ENCODE measurements around the gene WNT9A.
"Not testable (repeated sequence)": the region's sequence is repeated elsewhere in the genome, so short reads cannot be mapped to it uniquely, and the experiment has no call there.

The WNT9A gene

DNA sequence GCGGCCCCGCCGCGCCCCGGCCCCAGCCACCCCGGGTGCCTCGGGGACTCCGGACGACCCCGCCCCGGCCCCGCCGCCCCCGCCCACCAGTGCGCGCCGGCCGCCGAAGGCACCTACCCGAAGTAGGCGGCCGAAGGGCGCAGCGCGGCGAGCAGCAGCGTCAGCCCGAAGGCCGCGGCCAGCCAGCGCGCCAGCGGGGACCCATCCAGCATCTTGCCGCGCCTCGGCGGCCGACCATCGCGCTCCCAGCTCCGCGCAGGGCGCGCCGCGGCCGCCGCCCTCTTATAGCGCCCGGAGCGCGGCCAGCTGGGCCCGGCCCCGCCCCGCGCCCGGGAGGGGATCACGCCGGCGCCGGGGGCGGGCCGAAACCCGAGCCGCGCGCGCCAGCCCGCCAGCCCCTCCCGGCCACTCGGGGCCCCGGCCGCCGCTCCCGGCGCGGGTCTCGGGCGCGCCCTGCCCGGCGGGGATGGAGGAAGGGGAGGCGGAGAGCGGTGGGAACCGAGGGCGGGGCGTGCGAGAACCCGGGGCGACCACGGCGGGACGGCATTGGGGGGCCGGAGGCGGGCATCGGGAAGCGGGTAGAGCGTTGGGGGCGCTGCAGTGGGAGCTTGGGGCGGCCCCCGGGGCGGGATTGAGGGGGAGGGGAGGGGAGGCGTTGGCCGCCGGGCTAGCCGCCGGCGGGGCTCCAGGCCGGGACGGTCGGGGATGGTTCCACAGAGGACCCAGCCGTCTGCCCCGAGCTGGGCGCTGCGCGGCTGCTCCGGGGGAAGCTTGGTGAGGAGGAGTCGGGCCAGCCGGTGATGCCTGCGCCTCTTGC lies at the start of gene WNT9A:
Gene WNT9A, minus strand, starts transcription at position 257 of the 817 bp plus-strand sequence. Its CDS starts 45 bp downstream, at position 212.
- DNase-seq, result no peak

GRCh38 chr1:227996187-227996950 lies 48.6 kb upstream of the WNT9A start:
- no peak for DNase-seq

DNA sequence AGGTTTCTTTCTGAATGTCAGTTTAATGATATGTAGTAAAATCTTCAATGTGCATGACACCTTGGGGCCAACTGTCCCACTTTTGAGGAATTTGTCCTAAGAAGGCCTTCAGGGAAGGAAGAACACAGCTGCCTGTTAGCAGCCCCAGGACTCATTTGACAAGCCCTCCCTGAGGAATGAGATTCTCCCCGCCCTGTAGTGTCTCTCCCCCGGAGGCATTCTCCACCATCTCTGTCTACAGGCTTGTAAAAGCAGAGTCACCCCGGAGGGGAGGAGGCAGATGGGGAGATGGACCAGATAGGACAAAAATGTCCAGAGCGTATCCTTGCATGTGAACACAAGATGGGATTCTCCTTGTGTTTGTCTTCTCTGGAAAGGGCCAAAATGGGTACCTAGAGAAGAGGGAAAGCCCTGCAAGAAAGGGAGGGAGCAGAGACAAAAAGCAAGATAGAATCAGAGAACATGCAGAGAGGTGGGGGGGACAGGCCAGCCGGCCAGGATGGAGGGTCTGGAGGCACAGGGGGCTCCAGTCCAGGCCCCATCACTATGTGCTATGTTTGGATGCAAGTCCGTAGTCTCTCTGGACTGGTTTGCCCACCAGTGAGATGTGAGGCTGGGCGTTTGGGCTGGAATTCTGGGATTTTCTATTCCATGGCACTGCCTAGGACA lies 47.0 kb upstream of the WNT9A start:
- no peak for DNase-seq

- no peak for DNase-seq
Measured at GRCh38 chr1:227987181-227987580, 39.4 kb upstream of the WNT9A start.

DNA sequence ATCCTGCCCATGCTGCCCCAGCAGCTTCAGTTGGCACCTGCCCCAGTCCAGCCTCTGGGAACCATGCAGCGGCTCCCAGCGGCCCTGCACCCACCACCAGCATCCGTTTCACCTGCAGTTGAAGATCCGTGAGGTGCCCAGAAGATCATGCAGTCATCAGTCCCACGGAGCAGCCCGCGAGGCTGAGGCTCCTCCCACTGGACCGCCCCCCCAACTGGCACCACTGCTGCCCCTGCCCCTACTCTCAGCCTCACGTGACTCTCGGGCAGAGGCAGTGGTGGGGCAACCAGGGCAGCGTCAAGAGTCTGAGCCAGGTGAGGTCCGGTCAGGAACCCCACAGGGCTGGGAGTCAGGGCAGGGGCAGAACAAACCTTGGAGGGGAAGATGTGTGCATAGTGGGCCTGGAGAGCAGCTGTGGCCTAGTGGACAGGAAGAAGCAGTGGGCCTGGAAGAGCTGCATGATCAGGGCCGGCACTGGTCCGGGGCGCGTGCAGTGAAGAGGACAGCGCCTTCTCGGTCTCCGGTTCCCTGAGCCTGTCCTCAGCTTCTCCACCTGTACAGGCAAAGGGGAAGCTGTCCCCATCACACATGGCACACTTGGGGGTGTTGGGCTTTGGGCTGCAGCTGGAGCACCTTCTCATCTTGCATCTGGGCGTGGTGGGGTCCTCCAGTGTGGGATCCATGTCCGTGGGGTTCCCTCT lies 28.0 kb upstream of the WNT9A start:
- not testable (repeated sequence) for DNase-seq

GRCh38 chr1:227973724-227974288 lies 26.1 kb upstream of the WNT9A start:
- DNase-seq, result not testable (repeated sequence)

DNA sequence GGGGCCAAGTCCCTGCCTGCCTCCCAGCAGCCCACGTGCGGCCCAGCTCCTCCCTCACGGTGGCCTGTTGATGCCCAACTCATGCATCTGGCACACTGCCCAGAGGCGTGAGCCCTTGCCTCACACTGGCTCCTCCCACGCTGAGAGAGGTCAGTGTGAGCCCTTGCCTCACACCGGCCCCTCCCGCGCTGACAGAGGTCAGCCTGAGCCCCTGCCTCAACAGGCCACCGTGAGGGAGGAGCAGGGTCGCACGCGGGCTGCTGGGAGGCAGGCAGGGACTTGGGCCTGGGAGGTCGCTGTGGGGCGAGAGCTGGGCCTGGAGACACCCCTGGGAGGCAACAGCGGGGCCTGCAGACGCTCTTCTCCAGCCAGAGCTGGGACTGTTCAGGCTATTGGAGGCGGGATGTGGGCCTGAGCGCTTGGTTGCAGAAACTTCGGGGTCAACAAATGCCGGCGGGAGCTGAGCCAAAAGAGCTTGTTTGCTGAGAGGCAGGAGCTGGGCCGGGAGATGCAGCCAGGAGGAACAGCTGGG lies 25.2 kb upstream of the WNT9A start:
- DNase-seq, result not testable (repeated sequence)

DNA sequence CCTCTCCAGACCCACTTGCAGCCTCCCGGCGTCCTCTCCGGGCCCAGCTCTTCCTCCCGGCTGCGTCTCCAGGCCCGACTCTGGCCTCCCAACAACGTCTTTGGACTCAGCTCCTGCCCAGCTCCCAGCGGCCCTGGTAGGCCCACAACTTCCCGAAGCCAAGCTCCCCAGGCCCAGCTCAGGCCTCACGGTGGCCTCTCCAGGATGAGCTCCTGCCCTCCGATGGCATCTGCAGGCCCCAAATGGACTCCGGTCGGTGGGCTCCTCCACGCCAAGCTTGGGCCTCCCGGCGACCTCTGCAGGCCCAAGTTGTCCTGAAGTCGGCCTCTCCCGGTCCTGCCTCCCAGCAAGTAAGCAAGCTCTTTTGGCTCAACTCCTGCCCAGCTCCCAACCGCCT lies 24.5 kb upstream of the WNT9A start:
- not testable (repeated sequence) for DNase-seq

DNA sequence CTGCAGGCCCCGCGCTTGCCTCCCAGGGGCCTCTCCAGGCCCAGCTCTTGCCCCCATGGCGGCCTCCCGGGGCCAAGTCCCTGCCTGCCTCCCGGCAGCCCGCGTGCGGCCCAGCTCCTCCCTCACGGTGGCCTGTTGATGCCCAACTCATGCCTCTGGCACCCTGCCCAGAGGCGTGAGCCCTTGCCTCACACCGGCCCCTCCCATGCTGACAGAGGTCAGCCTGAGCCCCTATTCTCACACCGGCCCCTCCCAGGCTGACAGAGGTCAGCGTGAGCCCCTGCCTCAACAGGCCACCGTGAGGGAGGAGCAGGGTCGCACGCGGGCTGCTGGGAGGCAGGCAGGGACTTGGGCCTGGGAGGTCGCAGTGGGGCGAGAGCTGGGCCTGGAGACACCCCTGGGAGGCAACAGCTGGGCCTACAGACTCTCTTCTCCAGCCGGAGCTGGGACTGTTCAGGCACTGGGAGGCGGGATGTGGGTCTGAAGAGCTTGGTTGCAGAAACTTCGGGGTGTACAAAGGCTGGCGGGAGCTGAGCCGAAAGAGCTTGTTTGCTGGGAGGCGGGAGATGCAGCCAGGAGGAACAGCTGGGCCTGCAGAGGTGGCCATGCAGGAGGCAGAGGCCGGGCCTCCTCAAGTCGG lies 24.0 kb upstream of the WNT9A start:
- DNase-seq, result not testable (repeated sequence)

- not testable (repeated sequence) for DNase-seq
Measured at GRCh38 chr1:227971216-227971615, 23.5 kb upstream of the WNT9A start.

DNA sequence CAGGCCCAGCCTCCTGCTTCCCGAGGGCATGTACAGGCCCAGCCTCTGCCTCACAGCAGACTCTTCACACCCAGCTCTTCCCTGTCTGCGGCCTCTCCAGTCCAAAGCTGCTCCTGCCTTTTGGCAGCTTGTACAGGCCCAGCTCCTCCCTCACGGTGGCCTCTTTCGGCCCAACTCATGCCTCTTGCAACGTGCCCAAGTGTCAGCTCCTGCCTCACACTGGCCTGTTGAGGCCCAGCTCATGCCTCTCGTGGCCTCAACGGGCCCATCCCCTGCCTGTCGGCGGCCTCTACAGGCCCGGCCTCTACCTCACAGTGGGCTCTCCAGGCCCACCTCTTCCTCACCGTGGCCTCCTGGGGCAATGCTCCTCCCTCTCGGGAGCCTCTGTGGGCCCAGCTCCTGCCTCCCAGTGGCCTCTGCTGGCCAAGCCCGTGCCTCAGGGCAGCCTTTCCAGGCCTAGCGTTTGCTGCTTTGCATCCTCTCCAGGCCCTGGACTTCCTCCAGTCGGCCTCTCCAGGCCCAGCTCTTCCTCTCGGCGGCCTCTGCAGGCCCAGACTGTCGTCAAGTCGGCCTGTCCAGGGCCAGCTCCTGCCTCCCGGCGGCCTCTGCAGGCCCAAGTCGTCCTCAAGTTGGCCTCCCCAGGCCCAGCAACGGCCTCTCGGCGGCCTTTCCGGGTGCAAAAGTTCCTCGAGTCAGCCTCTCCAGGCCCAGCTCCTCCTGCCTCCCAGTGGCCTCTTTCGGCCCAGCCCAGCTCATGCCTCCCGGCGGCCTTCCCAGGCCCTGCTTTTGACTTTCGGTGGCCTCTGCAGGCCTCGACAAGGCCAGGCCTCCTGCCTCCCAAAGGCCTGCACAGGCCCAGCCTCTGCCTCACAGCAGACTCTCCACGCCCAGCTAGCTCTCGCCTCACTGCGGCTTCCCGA lies 22.6 kb upstream of the WNT9A start:
- not testable (repeated sequence) for DNase-seq

- DNase-seq, result not testable (repeated sequence)
Measured at GRCh38 chr1:227967815-227968214, 20.1 kb upstream of the WNT9A start.

- not testable (repeated sequence) for DNase-seq
Measured at GRCh38 chr1:227966733-227967132, 19.0 kb upstream of the WNT9A start.

- no peak for DNase-seq
Measured at GRCh38 chr1:227961651-227962466, 14.1 kb upstream of the WNT9A start.

DNA sequence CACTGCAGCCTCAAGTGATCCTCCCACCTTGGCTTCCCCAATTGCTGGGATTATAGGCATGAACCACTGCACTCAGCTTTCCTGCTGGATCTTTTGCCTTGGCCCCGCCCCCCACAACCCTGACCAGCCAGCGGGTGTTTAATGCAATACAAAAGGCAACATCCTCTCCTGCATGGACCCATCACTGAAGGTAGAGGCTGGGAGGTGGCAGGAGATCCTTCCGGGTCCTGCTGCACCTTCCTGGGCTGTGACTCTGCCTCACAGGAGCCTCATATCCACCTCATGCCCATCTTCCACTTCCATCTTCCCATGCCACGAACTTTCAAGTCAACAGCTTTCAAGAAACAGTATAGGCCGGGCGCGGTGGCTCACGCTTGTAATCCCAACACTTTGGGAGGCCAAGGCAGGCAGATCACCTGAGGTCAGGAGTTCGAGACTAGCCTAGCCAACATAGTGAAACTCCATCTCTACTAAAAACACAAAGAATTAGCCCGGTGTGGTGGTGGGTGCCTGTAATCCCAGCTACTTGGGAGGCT lies 11.7 kb upstream of the WNT9A start:
- no peak for DNase-seq

DNA sequence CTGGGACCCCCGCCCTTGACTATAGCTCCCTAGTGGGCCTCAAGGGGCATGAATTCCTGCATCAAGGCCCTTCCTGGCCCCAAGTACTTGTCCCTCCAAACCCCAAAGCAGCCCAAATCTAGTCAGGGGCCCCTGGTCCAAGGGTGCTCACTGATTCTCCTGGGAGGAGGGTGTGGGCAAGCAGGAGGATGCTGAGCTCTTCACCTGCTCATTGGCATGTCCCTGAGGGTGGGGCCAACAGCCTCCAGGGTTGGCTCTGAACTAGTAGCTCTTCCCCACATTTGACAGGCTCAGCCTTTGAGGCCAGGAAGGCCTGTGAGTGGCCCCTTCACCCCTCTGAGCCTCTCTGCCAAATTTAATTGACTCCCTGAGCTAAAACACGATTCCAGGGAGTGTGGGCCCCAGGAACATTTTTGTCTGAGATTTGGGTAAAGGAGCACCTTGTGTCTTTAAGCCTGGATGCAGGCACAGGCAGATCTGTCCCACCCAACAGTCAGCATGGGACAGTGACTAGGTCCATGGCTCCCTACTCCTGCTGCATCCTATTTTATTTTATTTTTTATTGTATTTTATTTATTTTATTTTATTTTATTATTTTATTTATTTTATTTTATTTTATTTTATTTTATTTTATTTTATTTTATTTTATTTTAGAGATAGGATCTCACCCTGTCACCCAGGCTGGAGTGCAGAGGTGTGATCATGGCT lies 11.0 kb upstream of the WNT9A start:
- no peak for DNase-seq

- DNase-seq, result no peak
Measured at GRCh38 chr1:227955808-227956207, 8.1 kb upstream of the WNT9A start.

GRCh38 chr1:227954163-227954850 lies 6.6 kb upstream of the WNT9A start:
- DNase-seq, result no peak

All from CD4-positive, alpha-beta T cell treated with Interleukin-12 subunit alpha and Interleukin-12 subunit beta, for 1 hour (primary cell).